ENCODE measurements around the gene AAR2. TPM values are rescaled to one million over a fixed set of nuclear protein-coding genes. Genes with fewer than 3 reads are reported as not detected.
A peak's percentile ranks its signal among the peaks of the same experiment; 100 is the strongest.

Gene AAR2
- total and polyA plus RNA-seq, 2 donors from 2014 or later, result 27.8 to 29.7 TPM

GRCh38 chr20:36269507-36269906 is 33.2 kb downstream of the AAR2 start:
- Histone ChIP-seq H3K36me3 (ENCODE audit: control insufficient read depth in 2 of 3, insufficient read depth in 3 of 3, low read length in 3 of 3) (no peaks in the 10 kb centered on the region), H3K27me3 (ENCODE audit: control insufficient read depth, insufficient read depth, low read length) (no peaks in the 10 kb centered on the region), H3K4me3 (ENCODE audit: low read length in 3 of 3) (no peak overlapping the region), H3K27ac (ENCODE audit: low read depth in 2 of 2, low read length in 2 of 2) (no peak overlapping the region), H3K4me1 (ENCODE audit: control insufficient read depth in 2 of 3, insufficient read depth in 2 of 3, low read depth in 1 of 3, low read length in 3 of 3) (no peaks in the 10 kb centered on the region), H3K9me3 (ENCODE audit: control insufficient read depth in 2 of 3, insufficient read depth in 1 of 3, low read length in 3 of 3) (no peaks in the 10 kb centered on the region), H3K9ac (ENCODE audit: low read length in 3 of 3) (no peak overlapping the region)
- intact Hi-C loops (cut with DNase I), result no loop called here
- no peak for DNase-seq
- FAIRE-seq, result no peak
- TF ChIP-seq CTCF (IDR thresholded peaks at IDR 0.05; ENCODE audit: borderline replicate concordance, extremely low read depth, insufficient read depth), result no peak

- Histone ChIP-seq H3K27me3 (ENCODE audit: control insufficient read depth, insufficient read depth, low read length) (no peaks in the 10 kb centered on the region), H3K4me1 (ENCODE audit: control insufficient read depth in 2 of 3, insufficient read depth in 2 of 3, low read depth in 1 of 3, low read length in 3 of 3) (no peaks in the 10 kb centered on the region), H3K9me3 (ENCODE audit: control insufficient read depth in 2 of 3, insufficient read depth in 1 of 3, low read length in 3 of 3) (no peaks in the 10 kb centered on the region), H3K9ac (ENCODE audit: low read length in 3 of 3) (no peak overlapping the region), H3K4me3 (ENCODE audit: low read length in 3 of 3) (no peak overlapping the region), H3K27ac (ENCODE audit: low read depth in 2 of 2, low read length in 2 of 2) (no peak overlapping the region), H3K36me3 (ENCODE audit: control insufficient read depth in 2 of 3, insufficient read depth in 3 of 3, low read length in 3 of 3) (no peaks in the 10 kb centered on the region)
- DNase-seq, result peak in 2 of 5 donors; percentile 9 to 34
- no peak for FAIRE-seq
- TF ChIP-seq CTCF (IDR thresholded peaks at IDR 0.05; ENCODE audit: borderline replicate concordance, extremely low read depth, insufficient read depth), result no peak
- intact Hi-C loops (cut with DNase I), result no loop called here
Measured at GRCh38 chr20:36270744-36271638, 34.7 kb downstream of the AAR2 start.

- Histone ChIP-seq H3K9me3 (ENCODE audit: control insufficient read depth in 2 of 3, insufficient read depth in 1 of 3, low read length in 3 of 3) (no peaks in the 10 kb centered on the region), H3K27me3 (ENCODE audit: control insufficient read depth, insufficient read depth, low read length) (no peaks in the 10 kb centered on the region), H3K27ac (ENCODE audit: low read depth in 2 of 2, low read length in 2 of 2) (no peak overlapping the region), H3K4me3 (ENCODE audit: low read length in 3 of 3) (no peak overlapping the region), H3K36me3 (ENCODE audit: control insufficient read depth in 2 of 3, insufficient read depth in 3 of 3, low read length in 3 of 3) (no peaks in the 10 kb centered on the region), H3K4me1 (ENCODE audit: control insufficient read depth in 2 of 3, insufficient read depth in 2 of 3, low read depth in 1 of 3, low read length in 3 of 3) (no peaks in the 10 kb centered on the region), H3K9ac (ENCODE audit: low read length in 3 of 3) (no peak overlapping the region)
- FAIRE-seq (no peak), DNase-seq (no peak)
- intact Hi-C loops (cut with DNase I), result no loop called here
- no peak for TF ChIP-seq CTCF (IDR thresholded peaks at IDR 0.05; ENCODE audit: borderline replicate concordance, extremely low read depth, insufficient read depth)
Measured at GRCh38 chr20:36271639-36272546, 35.6 kb downstream of the AAR2 start.
